ENCODE measurements around the gene MTM1.

Gene MTM1

DNA sequence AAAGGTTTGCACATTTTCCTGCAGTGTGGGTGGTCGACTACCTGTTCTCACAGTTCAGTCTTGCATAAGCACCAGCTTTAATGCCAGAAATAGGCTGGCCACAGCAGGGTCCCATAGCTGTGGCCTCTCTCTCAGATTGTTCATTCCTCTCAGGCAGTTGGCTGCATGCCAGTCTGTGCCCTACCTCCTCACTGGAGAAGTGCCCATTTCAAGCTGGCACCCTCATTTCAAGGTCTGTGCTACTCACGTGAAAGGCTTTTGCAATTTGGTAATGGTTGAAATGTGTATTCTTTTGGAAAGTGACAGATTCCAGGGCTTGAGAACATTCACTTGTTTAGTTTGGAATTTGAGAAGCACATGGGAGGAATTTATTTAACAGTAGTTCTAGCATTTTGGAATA, 95.9 kb downstream of the MTM1 start:
- peak; percentile 7 for DNase-seq (ENCODE audit: low spot score)

DNA sequence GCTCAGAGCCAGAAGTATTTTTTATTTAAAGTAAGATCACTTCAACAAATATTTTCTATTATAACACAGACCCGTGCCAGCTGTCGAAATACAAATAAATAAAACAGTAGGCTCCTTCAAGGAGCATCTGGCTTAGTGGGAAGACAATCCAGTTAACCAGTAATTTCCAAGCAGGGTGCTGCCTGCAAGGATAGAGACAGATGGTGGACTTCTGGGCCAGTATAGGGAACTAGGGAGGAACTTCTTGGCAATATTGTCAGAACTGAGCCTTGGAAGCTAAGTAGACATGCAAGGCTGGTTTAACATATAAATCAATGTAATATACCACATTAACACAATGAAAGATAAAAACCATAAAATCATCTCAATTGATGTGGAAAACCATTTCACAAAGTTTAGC, 107.8 kb downstream of the MTM1 start:
- DNase-seq (ENCODE audit: low spot score) = no peak

DNA sequence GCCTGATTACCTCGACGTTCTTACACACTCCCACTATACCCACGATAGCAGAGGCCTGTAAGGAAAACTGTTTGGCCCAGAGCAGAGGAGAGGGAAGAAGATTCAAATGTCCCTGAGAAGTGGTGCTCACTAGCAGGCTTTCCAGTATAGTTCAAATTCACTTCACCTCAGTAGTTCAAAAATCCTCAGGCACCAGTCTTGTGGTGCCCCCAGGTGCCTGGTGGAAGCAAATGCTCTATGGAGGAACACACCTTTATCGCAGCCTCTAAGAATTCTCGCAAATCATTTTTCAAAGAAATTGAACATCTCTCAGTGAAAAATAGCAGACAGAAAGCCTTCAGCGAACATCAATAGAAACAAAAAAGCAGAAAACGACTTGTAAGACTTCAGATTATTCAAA, 112.6 kb downstream of the MTM1 start:
- DNase-seq (ENCODE audit: low spot score) = no peak

DNA sequence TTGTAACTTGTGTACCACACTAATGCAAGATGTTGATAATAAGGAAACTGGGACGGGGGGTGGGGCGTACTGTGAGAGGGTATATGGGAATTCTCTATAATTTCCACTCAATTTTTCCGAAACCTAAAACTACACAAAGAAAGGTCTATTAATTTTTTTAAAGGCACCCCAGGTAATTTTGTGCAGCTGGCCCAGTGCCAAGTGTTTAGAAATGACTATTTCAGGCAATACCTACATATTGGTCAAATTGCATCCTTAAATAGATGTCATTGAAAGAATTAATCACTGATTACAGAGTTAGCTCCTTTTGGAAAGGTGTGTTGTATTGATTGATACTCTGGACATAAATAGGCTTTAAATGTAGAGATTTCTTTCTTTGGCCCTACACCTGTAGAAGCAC, 114.7 kb downstream of the MTM1 start:
- DNase-seq (ENCODE audit: low spot score) = no peak

DNA sequence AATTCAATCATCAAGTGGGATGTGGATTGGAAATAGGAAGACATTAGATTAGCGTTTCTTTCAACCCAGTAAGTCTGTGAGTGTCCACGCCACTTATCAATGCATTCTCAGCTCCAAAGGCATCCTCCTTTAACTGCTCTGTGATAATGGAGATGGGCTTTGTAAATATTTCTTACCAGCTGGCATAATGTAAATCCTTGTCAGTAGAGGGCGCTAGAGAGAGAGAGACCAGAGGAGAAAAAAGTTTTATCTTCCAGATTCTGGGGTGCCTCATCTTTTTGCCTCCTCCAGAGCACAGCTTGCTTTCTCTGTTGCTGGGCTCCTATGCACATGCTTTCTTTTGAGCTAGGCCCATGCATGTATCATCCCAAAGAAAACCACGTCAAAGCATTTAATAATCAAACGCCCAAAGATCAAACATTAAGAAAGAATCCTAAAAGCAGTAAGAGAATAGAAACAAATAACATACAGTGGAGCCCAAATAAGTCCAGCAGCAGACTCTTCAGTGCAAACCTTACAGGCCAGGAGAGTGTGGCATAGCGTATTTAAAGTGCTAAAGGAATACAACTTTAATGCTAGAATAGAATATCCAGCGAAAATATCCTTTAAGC, 115.2 kb downstream of the MTM1 start:
- DNase-seq (ENCODE audit: low spot score) = no peak

DNA sequence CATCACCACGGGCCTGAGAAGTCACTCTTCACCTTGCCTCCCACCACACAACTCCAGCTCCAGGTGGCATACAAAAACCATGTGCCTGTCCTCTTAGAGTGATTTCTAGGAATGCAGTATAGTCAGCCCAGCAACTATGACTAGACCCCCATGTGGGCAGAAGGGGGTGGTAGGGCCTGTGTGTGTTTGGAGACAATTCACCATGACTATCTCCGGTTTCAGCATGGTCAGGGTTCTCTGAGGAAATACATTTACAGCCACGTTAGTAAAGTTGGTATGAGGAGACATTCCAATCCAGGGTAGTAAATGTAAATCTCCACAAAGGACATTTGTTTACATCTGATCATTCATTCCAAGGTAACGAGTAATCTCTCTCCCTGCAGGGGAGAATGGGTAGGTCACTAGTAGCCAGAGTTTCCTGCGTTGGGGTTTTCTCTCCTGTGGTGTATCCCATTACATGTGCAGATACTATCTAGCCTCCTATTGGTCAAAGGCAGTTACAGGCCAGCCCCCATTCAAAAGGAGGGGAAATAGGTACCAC, 120.6 kb downstream of the MTM1 start:
- no peak for DNase-seq (ENCODE audit: low spot score)

DNA sequence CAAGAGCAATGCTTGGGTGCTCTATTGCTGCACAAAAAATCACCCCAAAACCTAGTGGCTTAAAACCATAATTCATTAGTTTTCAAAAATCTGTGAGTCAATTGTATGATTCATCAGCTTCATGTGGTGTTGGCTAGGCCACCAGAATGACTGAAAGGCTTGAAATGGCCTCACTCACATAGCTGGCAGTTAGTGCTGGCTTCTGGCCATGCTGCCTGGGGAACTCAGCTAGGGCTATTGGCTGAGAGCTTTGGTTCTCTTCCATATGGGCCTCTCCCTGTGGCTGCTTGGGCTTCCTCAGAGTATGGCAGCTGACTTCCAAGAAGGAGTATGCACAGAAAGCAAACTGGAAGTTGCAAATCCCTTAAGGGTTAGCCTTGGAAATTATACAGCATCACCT, 121.7 kb downstream of the MTM1 start:
- no peak for DNase-seq (ENCODE audit: low spot score)

DNA sequence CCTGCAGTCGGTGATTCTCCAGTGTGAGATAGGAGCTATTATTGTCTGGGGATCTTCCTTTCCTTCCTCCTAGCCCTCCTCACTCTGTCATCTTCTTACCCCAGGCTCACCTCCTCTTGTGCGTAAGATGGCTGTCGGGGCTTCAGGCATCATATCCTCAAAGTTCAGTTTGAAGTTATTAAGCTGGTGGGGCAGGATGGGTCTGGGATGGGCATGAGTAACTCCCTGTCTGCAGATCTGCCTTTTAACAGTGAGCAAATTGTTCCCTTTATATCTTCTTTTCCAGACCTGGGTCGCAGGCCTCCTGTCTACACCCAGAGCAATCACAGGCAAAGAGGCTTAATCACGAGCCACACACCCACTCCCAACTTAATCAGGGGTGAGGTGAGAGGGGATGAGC, 123.9 kb downstream of the MTM1 start:
- DNase-seq (ENCODE audit: low spot score) = no peak

DNA sequence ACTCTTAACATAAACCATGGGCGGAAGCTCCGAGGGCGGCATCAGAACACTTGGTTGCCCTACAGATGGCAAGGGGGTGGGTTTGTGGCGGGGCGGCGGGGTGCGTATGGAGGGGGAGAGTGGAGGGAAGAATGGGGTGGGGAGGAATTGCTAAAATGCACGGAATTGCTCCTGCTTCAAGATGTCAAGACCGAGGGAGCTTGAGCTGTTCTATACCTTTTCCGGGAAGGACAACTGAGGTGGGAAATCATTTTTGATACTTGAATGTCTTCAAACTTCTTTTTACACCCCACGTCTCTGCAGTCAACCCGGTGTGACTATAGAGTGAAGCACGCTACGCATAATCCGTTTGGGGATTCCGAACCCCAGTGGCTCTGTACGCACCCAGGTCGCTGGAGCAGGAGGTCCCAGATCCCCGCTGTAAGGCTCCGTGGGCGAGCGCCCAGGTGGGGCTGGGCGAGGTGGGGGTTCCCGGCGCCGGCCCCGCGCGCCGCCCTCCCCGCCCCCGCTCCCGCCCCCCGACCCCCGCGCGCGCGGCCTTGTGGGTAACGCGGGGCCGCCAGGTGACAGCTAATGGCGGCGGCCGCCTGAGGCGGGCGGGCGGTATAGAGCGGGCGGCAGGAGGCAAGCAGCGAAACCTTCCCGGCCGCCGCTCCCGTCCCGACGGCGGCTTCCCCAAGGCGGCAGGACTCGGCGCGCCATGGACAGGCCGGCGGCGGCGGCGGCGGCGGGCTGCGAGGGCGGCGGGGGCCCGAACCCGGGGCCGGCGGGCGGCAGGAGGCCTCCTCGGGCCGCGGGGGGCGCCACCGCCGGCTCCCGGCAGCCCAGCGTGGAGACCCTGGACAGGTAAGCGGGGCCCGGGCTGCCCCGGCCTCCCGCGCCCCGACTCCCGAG, 124.7 kb downstream of the MTM1 start, which contains the start of gene MTMR1:
Gene MTMR1 (plus strand): TSS at position 566 of the 894 bp plus-strand sequence. CDS start 135 bp downstream, at position 701.
- DNase-seq (ENCODE audit: low spot score) = no peak

DNA sequence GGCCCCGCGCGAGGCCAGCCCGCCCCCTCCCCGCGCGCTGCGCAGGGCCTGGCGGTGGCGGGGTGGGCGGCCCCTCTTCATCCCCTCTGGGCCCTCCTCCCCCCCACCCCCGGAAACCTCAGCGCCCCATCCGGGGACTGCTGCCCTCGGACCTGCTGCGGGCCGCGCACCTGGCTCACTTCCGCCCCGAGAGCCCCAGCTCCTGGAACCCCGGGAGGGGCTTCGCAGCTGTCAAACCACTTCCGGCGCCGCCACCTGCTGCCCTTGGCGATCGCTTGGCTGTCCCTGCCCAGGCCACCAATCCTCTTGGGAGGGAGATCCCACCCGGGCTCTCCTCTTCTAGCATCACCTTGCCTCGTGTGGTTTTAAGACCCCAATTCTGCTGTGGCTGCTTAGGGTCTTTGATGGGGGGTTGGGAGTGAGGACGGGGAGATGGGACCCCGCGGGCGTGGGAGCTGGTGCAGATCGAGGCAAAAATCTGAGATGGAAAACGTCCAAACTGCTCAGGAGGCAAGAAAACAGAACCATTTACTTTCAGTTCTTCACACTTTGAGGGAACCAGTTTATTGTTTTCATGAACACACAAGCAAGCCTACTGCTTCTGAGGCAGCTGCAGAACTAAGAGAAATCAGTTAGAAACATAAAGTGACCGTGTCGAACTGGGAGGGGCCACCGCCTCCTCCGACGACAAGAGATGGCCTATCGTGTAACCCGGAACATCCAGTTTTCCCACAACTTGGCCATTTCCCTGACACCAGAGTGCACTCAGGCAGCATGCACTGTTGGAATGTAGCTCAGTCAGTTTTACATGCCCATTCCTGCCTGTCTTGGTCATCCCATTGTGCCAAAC, 125.5 kb downstream of the MTM1 start:
- peak; percentile 28 for DNase-seq (ENCODE audit: low spot score)

DNA sequence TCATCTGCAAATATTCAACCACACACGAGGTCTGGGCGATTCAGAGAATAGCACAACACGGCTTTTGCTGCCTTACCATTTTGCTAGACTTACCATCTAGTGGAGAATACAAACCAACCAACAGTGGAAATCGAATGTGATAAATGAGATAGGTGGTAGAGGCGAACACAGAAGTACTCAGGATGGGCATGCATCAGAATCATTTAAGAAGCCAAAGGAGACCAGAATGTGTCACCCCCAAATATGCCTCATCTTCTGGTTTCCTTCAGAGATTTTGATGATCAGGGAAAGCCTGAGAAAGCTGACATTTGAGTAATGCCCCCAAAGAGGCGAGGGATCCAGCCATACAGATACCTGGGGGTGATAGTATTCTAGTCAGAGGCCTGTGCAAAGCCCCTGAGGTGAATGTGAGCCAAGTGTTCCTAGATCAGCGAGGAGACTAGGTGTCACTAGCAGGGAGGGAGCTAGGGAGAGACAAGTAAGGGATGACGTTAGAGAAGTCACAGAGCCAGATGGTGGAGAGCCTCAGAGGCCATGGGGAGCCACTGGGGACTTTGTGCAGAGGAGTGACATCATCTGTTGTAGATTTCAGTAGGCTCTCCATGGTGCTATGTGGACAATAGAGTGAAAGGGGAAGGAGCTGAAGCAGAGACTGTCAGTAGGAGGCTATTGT, 126.5 kb downstream of the MTM1 start:
- no peak for DNase-seq (ENCODE audit: low spot score)

DNA sequence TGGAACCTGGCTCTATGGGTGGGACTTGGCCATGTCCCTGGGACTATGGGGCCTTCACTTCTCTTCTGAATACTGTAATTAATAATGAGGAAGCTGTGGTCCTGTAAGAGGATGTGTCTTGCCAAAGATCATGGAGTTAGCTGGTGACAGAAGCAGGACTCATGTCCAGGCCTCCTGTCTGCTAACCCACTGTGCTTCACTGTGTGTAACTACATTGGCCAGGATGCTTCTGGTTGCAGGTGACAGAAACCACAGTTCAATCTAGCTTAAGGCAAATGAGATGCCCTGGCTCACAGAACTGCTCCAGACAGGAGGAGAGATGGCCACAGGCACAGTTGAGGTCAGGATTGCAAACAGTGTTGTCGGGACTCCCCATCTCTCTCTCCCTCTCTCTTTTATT, 127.9 kb downstream of the MTM1 start:
- DNase-seq (ENCODE audit: low spot score) = no peak

DNA sequence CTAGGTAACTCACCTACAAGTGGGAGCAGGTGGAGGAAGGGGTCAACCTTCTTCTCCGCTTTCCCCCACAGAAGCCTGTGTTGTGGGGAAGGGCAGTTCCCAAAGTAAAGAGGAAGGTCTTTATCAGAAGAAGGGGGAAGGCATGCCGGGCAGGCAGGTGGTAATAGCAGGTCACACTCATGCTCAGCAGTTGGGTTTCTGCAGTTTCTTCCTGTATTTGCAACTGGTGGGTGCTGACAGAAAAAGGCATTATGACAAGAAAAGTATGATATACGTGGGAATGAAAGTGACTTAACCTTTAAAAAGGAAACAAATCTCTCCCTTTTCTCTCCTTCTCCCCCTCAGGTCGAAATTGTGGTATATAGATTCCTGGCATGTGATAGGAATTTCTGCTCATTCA, 128.4 kb downstream of the MTM1 start:
- no peak for DNase-seq (ENCODE audit: low spot score)

DNA sequence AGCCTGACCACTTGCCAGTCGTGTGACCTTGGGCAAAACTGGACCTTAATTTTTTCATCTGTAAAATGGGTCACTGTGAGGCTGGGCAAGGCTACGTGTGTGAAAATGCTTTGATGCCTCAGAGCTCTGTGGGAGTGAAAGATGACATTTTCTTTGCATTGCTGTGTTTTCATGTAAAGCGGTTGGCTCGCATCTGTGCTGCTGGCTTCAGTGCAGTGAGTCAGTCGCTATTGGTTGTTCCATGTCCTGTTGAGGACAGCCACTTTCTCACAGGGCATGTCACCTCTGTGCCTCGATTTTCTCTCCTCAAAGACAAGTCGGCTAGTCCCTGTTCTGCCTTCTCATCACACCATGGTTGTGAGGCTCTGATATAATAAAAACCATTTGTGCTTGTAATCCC, 129.2 kb downstream of the MTM1 start:
- no peak for DNase-seq (ENCODE audit: low spot score)

DNA sequence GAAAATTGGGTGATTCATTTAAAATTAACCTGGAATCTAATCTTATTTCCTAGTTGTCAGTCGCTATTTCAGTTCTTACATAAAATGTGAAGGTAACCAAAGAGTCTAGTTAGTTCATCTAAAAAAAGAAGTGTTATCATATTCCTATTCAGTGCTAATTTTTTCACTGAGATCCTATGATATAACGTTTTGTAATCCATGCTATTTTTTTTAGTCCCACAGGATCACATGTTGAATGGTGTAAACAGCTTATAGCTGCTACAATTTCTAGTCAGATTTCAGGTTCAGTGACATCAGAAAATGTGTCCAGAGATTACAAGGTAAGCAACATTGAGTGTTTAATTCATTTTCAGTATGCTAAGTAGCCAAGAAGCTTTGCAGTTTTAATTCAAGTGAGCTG, 130.6 kb downstream of the MTM1 start:
- DNase-seq (ENCODE audit: low spot score) = no peak

DNA sequence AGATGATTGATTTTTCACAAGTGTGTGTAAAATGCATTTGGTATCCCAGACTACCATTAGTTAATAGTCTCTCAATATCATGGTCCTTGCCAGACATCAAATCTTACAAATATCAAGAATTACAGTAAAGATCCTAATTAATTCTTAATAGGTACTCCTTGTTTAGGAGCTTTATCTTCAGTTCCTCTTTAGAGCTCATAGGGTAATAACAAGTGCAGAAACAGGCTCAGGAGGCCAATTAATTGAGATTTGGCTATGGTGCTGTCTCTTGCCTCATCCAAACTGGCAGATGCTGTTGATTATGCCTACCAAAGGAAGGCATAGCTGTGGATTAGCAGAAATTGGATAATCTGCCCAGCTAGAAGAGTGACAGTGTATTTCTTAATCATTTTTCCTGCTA, 131.7 kb downstream of the MTM1 start:
- DNase-seq (ENCODE audit: low spot score) = no peak

DNA sequence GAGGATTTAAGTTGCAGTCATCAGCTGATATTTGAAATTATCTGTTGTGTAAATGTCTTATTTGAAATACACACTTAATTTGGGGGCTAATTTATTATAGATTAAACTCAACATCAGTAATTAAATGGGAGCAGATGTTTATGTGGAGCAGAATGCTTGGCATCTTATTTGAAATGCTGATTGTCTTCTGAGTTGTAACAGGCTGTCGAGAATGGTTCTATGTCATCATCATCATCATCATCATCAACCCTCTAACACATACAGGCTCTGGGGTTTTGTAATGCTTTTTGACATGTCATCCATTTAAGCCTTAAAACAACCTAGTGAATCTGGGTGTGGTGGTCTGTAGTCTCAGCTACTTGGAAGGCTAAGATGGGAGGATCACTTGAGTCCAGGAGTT, 133.0 kb downstream of the MTM1 start:
- DNase-seq (ENCODE audit: low spot score) = no peak

DNA sequence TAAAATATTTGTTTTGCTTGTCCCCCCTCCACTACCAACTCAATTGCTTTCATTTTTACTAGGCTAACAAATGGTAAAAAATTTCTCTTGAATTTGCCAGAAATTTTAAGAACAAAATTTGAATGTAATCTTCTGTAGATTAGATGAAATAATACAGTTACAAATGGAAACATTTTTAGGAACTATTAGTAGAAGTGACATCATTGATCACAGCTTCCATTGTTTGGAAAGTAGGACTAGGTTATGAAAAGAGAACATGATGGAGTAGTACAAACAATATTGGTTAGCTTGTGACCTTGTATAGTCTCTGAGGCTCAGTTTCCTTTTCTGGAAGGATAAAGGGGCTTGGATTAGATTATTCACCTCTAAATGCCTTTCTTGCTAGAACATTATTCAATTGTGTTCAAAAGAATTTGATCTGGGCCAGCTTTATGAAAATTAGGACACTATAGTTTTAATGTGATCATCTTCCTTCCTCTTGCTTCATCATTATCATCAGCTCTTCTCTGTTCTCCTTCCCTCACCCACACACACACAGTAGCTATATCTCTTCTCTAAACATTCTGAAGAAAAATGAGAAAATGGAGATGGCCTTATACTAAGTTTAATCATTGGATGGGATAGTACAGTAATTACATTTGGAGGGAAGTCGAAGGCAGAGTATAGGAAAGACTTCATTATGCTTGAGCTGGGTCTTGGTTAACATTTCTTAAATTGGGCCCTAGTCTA, 134.7 kb downstream of the MTM1 start:
- no peak for DNase-seq (ENCODE audit: low spot score)

DNA sequence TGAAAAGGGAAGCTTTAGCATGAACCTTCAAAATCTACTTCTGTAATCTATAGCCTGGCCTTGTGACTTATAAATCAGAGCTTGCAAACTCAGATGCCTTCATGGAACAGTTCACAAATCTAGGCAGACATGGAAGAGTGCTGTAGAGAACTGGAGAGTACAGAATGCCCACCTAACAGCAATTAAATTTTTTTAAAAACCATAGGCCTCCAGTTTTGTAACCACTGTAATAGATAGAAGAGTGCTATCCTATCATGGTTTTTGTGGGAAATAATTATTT, 135.2 kb downstream of the MTM1 start:
- DNase-seq (ENCODE audit: low spot score) = no peak

DNA sequence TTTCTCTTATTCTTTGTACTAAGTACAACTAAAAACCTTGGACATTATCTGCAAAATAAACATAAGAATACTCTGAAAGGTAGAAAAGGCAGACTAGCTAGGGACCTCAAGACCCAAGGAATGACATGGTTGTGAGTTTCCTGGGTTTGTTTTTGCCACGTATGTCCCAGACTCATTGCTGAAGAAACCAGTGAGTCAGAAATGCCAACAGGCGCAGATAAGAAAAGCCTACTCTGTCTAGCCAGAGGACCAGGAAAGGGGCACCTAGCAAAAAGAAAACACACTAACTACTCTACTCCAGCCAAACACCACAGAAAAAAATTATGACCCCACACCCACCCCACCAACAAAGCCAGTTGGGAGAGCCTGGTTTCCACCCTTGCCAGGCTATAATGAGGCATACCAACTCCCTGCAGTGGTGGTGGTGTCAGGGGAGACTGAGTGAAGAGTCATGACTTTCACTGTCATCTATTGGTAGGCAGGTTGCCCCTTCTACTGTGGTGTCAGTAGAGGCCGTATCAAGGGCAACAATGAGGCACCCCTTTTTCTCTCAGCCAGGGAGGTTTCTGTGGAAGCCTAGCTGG, 135.7 kb downstream of the MTM1 start:
- no peak for DNase-seq (ENCODE audit: low spot score)

DNA sequence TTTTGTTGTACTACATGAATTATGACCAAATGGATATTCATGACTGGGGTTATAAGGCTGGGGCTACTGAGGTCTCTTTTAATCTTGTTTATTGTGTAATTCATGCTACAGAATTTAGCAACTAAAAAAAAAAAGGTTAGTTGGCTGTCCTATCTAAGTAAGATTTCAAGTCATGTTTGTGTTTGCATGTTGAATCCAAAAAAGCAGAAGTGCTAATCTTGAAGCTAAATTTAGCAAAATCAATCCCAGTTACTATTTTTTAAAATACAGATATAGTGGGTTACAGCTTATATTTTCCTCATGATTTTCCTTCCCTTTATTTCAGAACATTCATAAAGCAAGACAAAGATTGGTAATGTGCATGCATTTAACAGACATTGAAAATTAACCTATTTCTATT, 144.2 kb downstream of the MTM1 start:
- no peak for DNase-seq (ENCODE audit: low spot score)
